ENCODE results near the gene IFNL1.
"Not testable (repeated sequence)": the region's sequence is repeated elsewhere in the genome, so short reads cannot be mapped to it uniquely, and the experiment has no call there.

IFNL1 gene

GRCh38 chr19:39308531-39309304 is 12.5 kb downstream of the IFNL1 start:
- DNase-seq, result no peak

- DNase-seq, result not testable (repeated sequence)
These were observed 13.1 kb downstream of the IFNL1 start for GRCh38 chr19:39309305-39309670.

- DNase-seq, result no peak
These were observed 14.5 kb downstream of the IFNL1 start for GRCh38 chr19:39310558-39311311.

- DNase-seq, result no peak
These were observed 18.0 kb downstream of the IFNL1 start for GRCh38 chr19:39314016-39314728.

- no peak for DNase-seq
These were observed 19.7 kb downstream of the IFNL1 start for GRCh38 chr19:39315933-39316332.

- no peak for DNase-seq
These were observed 20.6 kb downstream of the IFNL1 start for GRCh38 chr19:39316627-39317321.

GRCh38 chr19:39317476-39317875 is 21.3 kb downstream of the IFNL1 start:
- DNase-seq, result no peak

- no peak for DNase-seq
These were observed 21.9 kb downstream of the IFNL1 start for GRCh38 chr19:39318071-39318470.

GRCh38 chr19:39318690-39319089 is 22.5 kb downstream of the IFNL1 start:
- no peak for DNase-seq

- no peak for DNase-seq
These were observed 23.1 kb downstream of the IFNL1 start for GRCh38 chr19:39319098-39319891.

GRCh38 chr19:39319892-39320248 is 23.7 kb downstream of the IFNL1 start:
- DNase-seq, result no peak

GRCh38 chr19:39321117-39321831 is 25.1 kb downstream of the IFNL1 start:
- no peak for DNase-seq

- DNase-seq, result no peak
These were observed 25.6 kb downstream of the IFNL1 start for GRCh38 chr19:39321832-39322176.

- DNase-seq, result no peak
These were observed 28.1 kb downstream of the IFNL1 start for GRCh38 chr19:39324242-39324842.

GRCh38 chr19:39325778-39326665 is 29.8 kb downstream of the IFNL1 start:
- no peak for DNase-seq

- DNase-seq, result no peak
These were observed 31.3 kb downstream of the IFNL1 start for GRCh38 chr19:39327363-39328045.

GRCh38 chr19:39328046-39328705 is 32.0 kb downstream of the IFNL1 start:
- peak; percentile 96 for DNase-seq

- DNase-seq, result no peak
These were observed 33.7 kb downstream of the IFNL1 start for GRCh38 chr19:39329948-39330347.

- no peak for DNase-seq
These were observed 36.1 kb downstream of the IFNL1 start for GRCh38 chr19:39332293-39332692.
